ENCODE results near the gene TMEM63A.

Gene TMEM63A

DNA sequence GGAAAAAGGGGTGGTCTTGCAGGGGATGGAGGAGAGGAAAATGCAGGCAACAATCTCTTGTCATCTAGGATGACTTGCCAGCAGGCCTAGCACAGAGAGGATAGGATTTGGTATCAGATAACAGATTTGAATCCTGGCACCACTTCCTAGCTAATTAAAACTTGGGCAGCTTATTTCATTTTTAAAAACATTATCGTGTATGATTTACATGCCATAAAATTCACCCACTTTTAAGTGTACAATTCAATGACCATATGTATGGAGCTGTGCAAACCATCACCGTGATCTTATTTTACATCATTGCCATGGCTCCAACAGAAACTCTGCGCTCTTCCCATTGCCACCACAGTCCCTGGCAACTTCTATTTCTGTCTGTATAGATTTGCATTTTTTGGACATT lies 34.9 kb upstream of the TMEM63A start:
- TF ChIP-seq, protein P1, sequence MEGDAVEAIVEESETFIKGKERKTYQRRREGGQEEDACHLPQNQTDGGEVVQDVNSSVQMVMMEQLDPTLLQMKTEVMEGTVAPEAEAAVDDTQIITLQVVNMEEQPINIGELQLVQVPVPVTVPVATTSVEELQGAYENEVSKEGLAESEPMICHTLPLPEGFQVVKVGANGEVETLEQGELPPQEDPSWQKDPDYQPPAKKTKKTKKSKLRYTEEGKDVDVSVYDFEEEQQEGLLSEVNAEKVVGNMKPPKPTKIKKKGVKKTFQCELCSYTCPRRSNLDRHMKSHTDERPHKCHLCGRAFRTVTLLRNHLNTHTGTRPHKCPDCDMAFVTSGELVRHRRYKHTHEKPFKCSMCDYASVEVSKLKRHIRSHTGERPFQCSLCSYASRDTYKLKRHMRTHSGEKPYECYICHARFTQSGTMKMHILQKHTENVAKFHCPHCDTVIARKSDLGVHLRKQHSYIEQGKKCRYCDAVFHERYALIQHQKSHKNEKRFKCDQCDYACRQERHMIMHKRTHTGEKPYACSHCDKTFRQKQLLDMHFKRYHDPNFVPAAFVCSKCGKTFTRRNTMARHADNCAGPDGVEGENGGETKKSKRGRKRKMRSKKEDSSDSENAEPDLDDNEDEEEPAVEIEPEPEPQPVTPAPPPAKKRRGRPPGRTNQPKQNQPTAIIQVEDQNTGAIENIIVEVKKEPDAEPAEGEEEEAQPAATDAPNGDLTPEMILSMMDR (conservative IDR thresholded peaks at IDR 0.05; ENCODE audit: low read depth, low read length), result no peak
- no peak overlapping the region for H3K4me3 ChIP-seq (ENCODE audit: low read depth, low read length)
- no peak for DNase-seq (ENCODE audit: low read depth)

DNA sequence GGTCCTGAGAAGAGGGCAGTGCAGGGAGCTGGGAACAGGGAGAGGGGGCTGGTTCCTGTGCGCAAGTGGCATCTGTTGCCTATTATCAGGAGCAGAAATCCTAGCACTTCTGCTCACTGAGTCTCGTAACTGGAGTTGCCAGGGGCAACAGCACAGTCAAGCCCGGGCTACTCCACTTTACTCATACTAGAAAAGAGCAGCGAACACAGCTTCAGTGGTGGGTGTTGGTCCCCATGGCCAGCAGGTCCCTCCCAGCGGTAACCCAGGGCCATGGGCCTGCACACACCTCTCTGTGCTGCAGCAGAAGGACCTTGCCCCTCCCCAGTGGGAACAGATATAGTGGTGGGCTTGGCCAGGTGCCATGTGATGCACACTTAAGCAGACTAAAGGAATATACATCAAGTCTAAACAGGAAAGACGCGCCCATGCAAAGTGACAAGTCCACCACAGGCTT lies 33.4 kb upstream of the TMEM63A start:
- TF ChIP-seq, protein P1 (conservative IDR thresholded peaks at IDR 0.05; ENCODE audit: low read depth, low read length), result no peak
- no peak for DNase-seq (ENCODE audit: low read depth)
- H3K4me3 ChIP-seq (ENCODE audit: low read depth, low read length), result no peak overlapping the region

DNA sequence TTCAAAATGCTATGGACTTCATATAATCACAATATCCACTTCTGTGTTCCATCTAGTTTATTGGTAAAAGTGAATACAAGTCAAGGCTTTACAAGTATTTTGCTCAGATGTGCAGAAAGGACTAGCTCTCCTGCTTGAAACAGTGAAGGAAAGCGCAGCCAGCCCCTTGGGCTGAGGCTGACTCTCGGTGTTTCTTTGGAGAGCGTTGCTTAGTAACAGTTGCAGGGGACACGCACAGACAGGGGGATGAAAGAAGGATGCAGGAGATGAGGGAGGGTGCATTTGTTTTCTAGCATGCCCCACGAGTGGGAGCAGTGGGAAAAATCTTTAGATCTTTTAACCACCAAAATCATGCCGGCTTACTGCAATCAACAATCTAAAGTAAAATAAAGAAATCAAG lies 32.8 kb upstream of the TMEM63A start:
- TF ChIP-seq, protein P1 (conservative IDR thresholded peaks at IDR 0.05; ENCODE audit: low read depth, low read length), result no peak
- H3K4me3 ChIP-seq (ENCODE audit: low read depth, low read length), result no peak overlapping the region
- DNase-seq (ENCODE audit: low read depth), result no peak

DNA sequence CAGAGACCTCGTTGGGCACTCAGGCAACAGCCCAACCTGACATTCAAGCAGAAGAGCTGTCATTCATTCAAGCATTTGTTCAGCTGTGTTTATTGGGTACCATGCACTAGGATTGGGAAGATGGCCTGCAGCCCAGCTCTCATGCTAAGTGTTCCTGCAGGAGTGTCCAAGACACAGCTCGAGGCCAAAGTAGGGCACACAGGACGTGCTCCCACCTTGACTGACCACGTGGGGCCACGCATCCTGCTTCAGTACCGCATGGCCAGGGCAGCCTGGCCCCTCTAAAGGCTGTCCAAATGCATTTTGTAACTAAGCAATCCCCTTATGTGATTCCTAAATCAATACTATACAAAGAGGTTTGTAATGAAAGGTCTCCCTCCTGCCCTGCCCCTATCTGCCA lies 32.2 kb upstream of the TMEM63A start:
- no peak for DNase-seq (ENCODE audit: low read depth)
- no peak overlapping the region for H3K4me3 ChIP-seq (ENCODE audit: low read depth, low read length)
- TF ChIP-seq, protein P1 (conservative IDR thresholded peaks at IDR 0.05; ENCODE audit: low read depth, low read length), result no peak

DNA sequence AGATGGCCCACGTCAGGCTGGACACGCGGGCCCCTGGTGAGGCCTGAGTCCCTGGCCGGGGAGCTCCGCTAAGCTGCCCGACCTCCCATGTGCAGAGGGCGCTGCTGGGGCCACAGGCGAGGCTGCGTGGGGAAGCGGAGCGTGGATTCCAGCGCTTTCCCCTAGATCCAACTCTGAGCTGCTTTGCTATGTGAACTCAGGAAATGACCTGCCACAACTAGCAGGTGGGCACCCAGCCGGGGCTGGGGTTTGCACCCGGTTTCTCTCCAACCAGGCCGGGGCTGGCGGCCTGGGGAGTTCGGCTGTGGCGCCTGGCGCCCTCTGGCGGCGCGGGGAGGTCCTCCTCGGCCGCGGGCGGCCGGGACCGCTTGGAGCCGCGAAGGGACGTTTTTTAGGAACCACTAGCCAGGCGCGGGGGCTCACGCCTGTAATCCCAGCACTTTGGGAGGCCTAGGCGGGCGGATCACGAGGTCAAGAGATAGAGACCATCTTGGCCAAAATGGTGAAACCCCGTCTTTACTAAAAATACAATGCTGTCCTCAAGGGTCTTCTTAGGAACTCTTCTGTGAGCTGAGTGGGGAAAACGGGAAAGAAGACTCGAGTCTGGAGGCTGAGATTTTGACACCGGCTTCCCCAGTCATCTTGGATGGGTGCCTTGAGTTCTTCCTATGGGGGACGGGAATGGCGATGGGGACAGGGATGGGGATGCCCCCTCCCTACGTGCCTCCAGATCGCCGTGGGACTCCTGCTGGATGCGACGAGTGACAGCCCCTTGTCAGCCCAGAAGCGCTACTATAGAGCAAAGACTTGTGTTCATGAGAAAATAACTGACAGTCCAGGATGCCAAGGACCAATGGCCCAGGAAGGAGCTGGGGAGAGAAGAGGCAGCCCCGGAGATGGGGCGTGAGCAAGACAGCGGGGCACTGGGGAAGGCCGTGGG lies 29.3 kb upstream of the TMEM63A start:
- peak overlapping the region; percentile 3 for H3K4me3 ChIP-seq (ENCODE audit: low read depth, low read length)
- DNase-seq (ENCODE audit: low read depth), result peak; percentile 40
- TF ChIP-seq, protein P1 (conservative IDR thresholded peaks at IDR 0.05; ENCODE audit: low read depth, low read length), result peak; percentile 63

DNA sequence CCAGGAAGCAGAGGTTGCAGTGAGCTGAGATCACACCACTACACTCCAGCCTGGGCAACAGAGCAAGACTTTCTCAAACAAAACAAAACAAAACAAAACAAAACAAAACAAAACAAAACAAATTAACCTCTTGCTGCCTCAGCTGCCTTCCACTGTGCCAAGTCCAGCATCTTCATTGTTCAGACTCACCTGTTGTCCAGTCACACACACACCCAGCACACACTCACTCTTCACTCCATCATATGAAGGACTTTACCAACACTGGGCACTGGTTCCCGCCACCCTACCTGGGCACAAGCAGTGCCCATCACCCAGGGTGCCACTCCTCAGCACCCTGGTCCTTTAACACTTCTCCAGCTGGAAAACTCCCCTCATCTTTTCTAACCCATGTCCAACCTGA lies 27.3 kb upstream of the TMEM63A start:
- TF ChIP-seq, protein P1 (conservative IDR thresholded peaks at IDR 0.05; ENCODE audit: low read depth, low read length), result no peak

DNA sequence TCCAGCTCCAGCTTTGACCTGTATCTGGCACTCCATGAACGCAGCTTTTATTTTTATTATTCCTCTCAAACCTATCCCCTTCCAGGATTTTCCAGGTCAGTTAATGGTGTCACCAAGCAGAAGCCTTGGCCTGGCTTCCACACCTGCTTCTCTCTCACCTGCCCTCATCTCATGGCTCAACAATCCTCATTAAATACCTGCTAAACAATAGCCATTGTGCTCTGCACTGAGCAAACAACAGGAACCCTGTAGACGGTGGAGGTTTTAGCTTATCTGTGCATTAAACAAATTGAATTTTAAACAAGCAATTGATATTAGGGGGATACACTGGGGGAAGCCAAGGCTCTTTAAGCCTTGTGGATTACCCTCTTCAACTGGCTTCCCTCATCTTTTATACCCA lies 26.6 kb upstream of the TMEM63A start:
- TF ChIP-seq, protein P1 (conservative IDR thresholded peaks at IDR 0.05; ENCODE audit: low read depth, low read length), result no peak
- no peak overlapping the region for H3K4me3 ChIP-seq (ENCODE audit: low read depth, low read length)
- DNase-seq (ENCODE audit: low read depth), result no peak

More for the DNA sequence above, 27.3 kb upstream of the TMEM63A start:
- no peak overlapping the region for H3K4me3 ChIP-seq (ENCODE audit: low read depth, low read length)
- no peak for DNase-seq (ENCODE audit: low read depth)
